ENCODE measurements around the gene APOA1.

The APOA1 gene

GRCh38 chr11:116786326-116786725, 51.1 kb downstream of the APOA1 start:
- no peak overlapping the region for H3K4me3 ChIP-seq (ENCODE audit: low read length)
- no peak for TF ChIP-seq CTCF (IDR thresholded peaks at IDR 0.05; ENCODE audit: insufficient read depth, low read depth, low read length, missing control alignments)

More at GRCh38 chr11:116786326-116786725, 51.1 kb downstream of the APOA1 start:
- DNase-seq (ENCODE audit: low read depth) = no peak

Data from epithelial cell of esophagus (primary cell).